HFF-Myc (cell line): ENCODE measurements around the gene DND1.
"Not testable (repeated sequence)": the region's sequence is repeated elsewhere in the genome, so short reads cannot be mapped to it uniquely, and the experiment has no call there.

Experiments used
- DNase-seq: peaks from one replicate; pipeline ENCODE4 v3.0.0-alpha.2; 2011; ENCODE audit warnings: low read depth; ENCODE audit errors: extremely low read depth
- H3K4me3 ChIP-seq: replicated peaks from 2 replicates; pipeline ENCODE4 v1.5.1; 2011; ENCODE audit warnings: low read depth, mild to moderate bottlenecking, control low read depth, low read length
- TF ChIP-seq, protein P1 (sequence below): IDR thresholded peaks from 2 replicates; pipeline ENCODE4 v1.5.1; 2012; ENCODE audit warnings: mild to moderate bottlenecking, low read depth, low read length, control low read depth; ENCODE audit errors: missing control alignments

Gene DND1

DNA sequence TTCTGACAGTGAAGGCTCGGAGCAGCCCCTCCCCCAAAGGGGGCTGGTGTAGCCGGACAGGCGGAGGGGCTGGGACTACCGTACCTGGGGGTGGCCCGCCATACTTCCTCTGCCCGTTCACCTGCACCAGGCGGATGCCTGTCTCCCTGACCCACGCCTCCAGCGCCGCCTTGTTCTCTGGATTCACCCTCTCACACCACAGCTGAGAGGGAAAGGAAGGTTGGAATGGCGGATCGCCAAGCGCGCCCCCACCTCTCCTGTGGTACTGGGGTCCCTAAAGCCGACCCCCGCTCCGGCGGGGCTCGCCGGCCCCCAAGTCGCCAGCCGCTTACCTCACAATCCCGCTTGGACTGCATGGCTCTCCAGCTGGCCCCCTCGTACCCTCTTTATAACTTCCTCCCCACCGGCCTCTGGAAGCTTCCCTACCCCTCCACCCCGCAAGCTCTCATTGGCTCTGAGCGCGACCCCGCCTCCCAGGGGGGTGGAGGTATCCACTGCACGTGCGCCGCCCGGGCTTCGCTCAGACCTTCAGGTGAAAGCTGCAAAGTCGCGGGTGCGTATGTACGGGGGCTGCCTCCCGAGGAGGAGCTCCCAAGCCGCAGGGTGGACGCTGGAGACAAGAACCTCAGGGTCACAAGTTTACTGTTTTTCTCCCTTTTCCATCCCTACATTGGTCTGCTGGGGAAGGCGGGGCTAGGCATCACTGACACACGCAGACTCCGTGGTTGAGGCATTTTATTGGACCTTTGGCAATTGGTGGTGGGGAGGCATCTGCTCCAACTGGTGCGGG lies at the start of gene DND1:
DND1 (minus strand) TSS at position 390 of the 790 bp plus-strand sequence; CDS start at position 356, 34 bp downstream.
- TF ChIP-seq, protein P1, sequence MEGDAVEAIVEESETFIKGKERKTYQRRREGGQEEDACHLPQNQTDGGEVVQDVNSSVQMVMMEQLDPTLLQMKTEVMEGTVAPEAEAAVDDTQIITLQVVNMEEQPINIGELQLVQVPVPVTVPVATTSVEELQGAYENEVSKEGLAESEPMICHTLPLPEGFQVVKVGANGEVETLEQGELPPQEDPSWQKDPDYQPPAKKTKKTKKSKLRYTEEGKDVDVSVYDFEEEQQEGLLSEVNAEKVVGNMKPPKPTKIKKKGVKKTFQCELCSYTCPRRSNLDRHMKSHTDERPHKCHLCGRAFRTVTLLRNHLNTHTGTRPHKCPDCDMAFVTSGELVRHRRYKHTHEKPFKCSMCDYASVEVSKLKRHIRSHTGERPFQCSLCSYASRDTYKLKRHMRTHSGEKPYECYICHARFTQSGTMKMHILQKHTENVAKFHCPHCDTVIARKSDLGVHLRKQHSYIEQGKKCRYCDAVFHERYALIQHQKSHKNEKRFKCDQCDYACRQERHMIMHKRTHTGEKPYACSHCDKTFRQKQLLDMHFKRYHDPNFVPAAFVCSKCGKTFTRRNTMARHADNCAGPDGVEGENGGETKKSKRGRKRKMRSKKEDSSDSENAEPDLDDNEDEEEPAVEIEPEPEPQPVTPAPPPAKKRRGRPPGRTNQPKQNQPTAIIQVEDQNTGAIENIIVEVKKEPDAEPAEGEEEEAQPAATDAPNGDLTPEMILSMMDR = no peak
- no peak for DNase-seq
- H3K4me3 ChIP-seq = no peak within 1 kb of the TSS

DNA sequence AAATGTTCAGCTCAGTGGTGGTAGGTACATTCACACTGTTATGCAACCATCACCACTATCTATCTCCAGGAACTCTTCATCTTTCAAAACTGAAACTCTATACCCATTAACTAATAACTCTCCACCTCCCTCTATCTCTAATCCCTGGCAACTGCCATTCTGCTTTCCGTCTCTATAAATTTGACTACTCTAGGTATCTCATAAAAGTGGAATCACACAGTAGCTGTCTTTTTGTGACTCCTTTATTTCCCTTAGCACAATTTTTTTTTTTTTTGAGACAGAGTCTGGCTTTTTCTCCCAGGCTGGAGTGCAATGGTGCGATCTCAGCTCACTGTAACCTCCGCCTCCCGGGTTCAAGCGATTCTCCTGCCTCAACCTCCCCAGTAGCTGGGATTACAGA lies 48.0 kb upstream of the DND1 start:
- DNase-seq, H3K4me3 ChIP-seq: not testable (repeated sequence)

DNA sequence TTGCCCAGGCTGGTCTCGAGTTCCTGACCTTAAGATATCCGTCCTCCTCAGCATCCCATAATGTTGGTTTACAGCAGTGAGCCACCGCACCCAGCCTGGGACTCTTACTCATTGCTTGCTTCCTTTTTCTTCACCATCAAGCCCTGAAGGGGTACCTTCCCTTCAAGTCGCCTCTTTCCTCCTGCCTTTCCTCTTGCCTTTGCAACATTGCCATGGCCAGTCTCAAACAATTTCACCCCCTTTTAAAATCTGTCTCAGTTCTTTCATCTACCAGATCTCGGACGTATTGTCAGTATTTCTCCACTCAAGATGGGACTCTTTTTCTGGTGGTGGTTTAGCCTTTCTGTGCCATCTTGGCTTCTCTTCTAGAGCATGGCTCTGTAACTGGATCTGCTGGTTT lies 47.4 kb upstream of the DND1 start:
- DNase-seq, H3K4me3 ChIP-seq: not testable (repeated sequence)

DNA sequence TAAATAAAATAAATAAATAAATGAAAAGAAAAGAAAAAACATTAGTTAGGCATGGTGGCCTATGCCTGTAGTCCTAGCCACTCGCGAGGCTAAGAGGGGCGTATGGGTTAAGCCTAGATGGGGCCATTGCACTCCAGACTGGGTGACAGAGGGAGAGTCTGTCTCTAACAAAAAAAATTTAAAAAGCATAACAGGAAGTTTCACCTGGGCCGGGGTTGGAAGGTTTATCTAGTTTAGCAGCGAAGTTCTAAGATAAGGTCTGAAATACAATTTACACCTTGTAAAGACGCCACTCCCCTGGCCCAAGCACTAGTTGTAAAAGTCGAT lies 44.9 kb upstream of the DND1 start:
- H3K4me3 ChIP-seq = peak overlapping the region; percentile 45
- DNase-seq = no peak
- TF ChIP-seq, protein P1 = no peak

DNA sequence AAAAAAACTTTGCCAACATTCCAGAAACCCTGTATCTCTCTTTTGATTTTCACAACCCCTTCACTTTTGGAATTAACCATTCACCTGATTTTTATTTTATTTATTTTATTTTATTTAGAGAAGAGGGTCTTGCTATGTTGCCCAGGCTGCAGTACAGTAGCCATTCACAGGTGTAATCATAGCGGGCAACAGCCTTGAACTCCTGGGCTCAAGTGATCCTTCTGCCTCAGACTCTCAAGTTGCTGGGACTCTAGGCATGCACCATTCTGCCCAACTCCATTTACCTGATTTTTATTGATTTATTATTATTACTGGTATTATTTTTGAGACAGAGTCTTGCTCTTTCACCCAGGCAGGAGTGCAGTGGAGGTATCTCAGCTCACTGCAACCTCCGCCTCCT lies 42.9 kb upstream of the DND1 start:
- not testable (repeated sequence) for H3K4me3 ChIP-seq, DNase-seq

DNA sequence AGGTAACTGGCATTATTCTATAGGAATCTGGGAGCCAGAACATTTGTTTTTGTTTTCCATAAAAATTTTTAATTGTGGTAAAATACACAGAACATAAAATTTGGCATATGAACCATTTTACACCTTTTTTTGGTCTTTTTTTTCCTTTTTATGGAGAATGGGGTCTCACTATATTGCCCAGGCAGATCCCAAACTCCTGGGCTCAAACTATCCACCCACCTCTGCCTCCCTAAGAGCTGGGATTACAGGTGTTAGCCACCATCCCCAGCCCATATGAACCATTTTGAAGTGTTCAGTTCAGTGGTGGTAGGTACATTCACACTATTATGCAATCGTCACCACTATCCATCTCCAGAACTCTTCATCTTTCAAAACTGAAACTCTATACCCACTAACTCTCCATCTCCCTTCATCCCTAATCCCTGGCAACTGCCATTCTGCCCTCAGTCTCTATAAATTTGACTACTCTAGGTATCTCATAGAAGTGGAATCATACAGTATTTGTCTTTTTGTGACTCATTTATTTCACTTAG lies 40.3 kb upstream of the DND1 start:
- DNase-seq = no peak
- TF ChIP-seq, protein P1 = no peak
- no peak overlapping the region for H3K4me3 ChIP-seq

DNA sequence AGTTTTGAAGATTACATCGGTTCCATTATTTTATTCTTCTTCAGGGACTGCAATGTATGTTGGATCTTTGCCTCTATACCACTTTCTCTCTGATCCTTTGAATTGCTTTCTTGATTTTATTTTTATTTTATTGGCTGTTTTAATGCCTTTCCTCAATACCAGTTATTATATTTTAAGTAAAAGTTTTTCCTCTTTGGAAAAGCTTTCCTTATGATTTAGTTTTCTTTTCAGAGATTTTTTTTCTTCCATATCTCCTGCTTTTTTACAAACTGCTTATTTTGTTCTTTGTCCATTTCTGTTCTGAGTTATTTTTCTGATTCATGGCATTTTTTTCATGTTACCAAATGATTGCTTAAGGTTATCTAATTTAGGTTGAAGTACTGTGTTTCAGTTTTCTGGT lies 38.4 kb upstream of the DND1 start:
- TF ChIP-seq, protein P1 = no peak
- H3K4me3 ChIP-seq = no peak overlapping the region
- DNase-seq = no peak

DNA sequence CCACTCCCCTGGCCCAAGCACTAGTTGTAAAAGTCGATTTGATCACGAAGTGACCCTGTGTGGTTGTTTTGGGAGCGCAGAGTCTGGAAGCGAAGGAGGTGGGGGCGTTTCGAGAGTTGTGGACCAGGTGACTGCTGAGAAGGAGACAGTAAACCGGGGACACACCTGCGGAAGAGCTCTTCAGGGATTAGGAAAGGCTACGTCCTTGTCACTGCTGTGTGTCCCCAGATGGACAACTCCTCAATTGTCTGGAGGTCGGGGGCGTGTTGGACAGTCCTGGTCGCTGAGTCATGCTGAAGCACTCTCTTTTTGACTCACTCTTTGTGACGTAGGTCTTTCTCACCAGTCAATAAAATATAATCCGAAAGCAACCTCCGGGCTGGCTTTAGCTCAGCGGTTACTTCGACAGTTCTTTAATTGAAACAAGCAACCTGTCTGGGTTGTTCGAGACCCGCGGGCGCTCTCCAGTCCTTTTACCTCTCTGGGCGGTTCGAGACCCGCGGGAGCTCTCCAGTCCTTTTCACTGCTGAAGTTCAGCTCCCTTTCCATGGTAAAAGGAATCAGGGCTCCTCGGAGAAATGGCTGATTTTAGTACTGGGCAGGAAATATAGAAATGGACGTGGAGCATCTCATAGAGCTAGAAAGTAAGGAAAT lies 37.6 kb upstream of the DND1 start:
- TF ChIP-seq, protein P1 = no peak
- peak overlapping the region; percentile 70 for H3K4me3 ChIP-seq
- peak; percentile 95 for DNase-seq

DNA sequence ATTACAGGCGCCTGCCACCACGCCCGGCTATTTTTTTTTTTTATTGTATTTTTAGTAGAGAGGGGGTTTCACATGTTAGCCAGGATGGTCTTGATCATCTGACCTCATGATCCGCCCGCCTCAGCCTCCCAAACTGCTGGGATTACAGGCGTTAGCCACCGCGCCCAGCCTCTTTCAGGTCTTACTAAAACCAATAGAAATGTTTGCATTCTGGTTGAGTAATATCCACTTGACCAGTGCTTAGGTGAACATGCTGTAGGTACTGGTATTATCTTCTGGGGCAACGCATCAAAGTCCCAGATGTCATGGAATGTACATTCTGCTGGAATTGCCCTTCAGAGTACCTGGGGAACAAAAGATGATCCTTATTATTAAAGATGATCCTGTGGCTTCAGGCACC lies 35.4 kb upstream of the DND1 start:
- H3K4me3 ChIP-seq, DNase-seq: not testable (repeated sequence)
